ENCODE measurements around the gene METAP2. TPM values are rescaled to one million over a fixed set of nuclear protein-coding genes. Genes with fewer than 3 reads are reported as not detected.

Gene METAP2
- total RNA-seq (2022) (91.5 and 122 TPM in 2 replicates), Bru-seq, nascent RNA (percentile 93 among the genes with signal in this experiment), BruChase-seq, experiment 1, labeled RNA remaining after a 6-hour chase (percentile 93 among the genes with signal in this experiment), BruChase-seq, experiment 2, labeled RNA remaining after a 2-hour chase (percentile 90 among the genes with signal in this experiment)
- long read RNA-seq, transcript METAP2-210 (11 exons, 1,874 nt), result minor isoform, 27 of 207 reads
- long read RNA-seq, transcript METAP2-202 (11 exons, 3,601 nt), result major isoform, 153 of 207 reads
- long read RNA-seq, partial matches to known transcripts, result 7 of 207 reads
- long read RNA-seq, other reads (novel, unspliced or antisense), result 17 of 207 reads

DNA sequence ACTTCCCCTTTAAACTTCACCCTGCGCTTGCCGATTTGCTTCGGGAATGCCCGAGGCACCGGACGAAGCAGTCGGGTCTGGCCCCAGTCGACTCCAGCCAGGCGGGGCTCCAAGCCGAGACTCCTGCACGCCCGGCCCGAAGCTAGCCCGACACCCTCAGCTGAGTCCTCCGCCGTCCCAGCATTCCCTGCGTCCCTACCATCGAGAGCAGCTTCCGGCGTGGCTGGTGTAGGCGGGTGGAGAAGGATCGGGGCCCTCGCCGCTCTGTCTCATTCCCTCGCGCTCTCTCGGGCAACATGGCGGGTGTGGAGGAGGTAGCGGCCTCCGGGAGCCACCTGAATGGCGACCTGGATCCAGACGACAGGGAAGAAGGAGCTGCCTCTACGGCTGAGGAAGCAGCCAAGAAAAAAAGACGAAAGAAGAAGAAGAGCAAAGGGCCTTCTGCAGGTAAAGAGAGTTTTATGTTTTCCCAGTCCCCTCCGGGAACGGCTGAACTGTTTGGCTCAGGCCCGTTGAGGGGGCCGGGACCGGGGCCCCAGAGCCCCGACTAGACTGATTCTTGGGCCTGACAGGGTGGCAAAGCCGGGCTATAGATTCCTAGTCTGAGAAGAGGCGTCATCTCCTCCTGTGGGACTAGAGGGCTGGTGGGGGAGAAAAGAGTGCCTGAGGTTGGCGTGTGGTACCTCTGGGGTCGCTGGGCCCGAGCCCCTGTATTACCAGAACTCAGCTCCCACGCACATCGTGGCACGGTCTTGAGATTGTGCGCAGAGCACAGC is at the start of gene METAP2:
Gene METAP2, plus strand, starts transcription at position 269 of the 776 bp plus-strand sequence. Its CDS starts 28 bp downstream, at position 297.
- TF ChIP-seq, protein P1, sequence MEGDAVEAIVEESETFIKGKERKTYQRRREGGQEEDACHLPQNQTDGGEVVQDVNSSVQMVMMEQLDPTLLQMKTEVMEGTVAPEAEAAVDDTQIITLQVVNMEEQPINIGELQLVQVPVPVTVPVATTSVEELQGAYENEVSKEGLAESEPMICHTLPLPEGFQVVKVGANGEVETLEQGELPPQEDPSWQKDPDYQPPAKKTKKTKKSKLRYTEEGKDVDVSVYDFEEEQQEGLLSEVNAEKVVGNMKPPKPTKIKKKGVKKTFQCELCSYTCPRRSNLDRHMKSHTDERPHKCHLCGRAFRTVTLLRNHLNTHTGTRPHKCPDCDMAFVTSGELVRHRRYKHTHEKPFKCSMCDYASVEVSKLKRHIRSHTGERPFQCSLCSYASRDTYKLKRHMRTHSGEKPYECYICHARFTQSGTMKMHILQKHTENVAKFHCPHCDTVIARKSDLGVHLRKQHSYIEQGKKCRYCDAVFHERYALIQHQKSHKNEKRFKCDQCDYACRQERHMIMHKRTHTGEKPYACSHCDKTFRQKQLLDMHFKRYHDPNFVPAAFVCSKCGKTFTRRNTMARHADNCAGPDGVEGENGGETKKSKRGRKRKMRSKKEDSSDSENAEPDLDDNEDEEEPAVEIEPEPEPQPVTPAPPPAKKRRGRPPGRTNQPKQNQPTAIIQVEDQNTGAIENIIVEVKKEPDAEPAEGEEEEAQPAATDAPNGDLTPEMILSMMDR (IDR thresholded peaks at IDR 0.05; ENCODE audit: unreplicated experiment), result no peak
- Mint-ChIP-seq H3K4me3 (ENCODE audit: unreplicated experiment) (peak within 1 kb of the TSS; percentile 90), H3K36me3 (ENCODE audit: insufficient read depth, unreplicated experiment) (peaks cover 33% of the 10 kb centered on the region), H3K4me1 (ENCODE audit: insufficient read depth, unreplicated experiment) (peaks cover 16% of the 10 kb centered on the region), H3K27me3 (ENCODE audit: insufficient read depth, unreplicated experiment) (no peaks in the 10 kb centered on the region), H3K27ac (ENCODE audit: low read depth, unreplicated experiment) (peak within 1 kb of the TSS; percentile 99), H3K9me3 (ENCODE audit: unreplicated experiment) (peaks cover 7% of the 10 kb centered on the region)
- BruUV-seq (replicated peaks), result TSS peak; percentile 64
- ChIA-PET CTCF (interaction anchor here (0.5 to 1.1 kb wide), 6 partner anchors 9 to 619 kb away, joined by 3 to 4 read pairs (median 3); no protein-coding TSS in a partner anchor), POLR2A (interaction anchor here (0.6 to 4.6 kb wide), 74 partner anchors 9 to 1970 kb away, joined by 3 to 81 read pairs (median 4); partner anchors contain the start of genes FGD6, NDUFA12, NR2C1 and VEZT)
- intact Hi-C loops (cut with micrococcal nuclease), result loop anchor here (2.0 to 10.0 kb wide), 4 partner anchors 77 to 357 kb away; no protein-coding TSS in a partner anchor
- DNase-seq (ENCODE audit: unreplicated experiment), result peak; percentile 98

- Mint-ChIP-seq H3K36me3 (ENCODE audit: insufficient read depth, unreplicated experiment) (no peaks in the 10 kb centered on the region), H3K4me3 (ENCODE audit: unreplicated experiment) (no peak overlapping the region), H3K4me1 (ENCODE audit: insufficient read depth, unreplicated experiment) (no peaks in the 10 kb centered on the region), H3K9me3 (ENCODE audit: unreplicated experiment) (no peaks in the 10 kb centered on the region), H3K27me3 (ENCODE audit: insufficient read depth, unreplicated experiment) (no peaks in the 10 kb centered on the region), H3K27ac (ENCODE audit: low read depth, unreplicated experiment) (no peak overlapping the region)
- no peak for DNase-seq (ENCODE audit: unreplicated experiment)
- ChIA-PET CTCF (interaction anchor here (0.7 kb wide), 1 partner anchor 38 kb away, joined by 3 read pairs; no protein-coding TSS in a partner anchor), POLR2A (no interaction called here)
- TF ChIP-seq, protein P1 (IDR thresholded peaks at IDR 0.05; ENCODE audit: unreplicated experiment), result no peak
- intact Hi-C loops (cut with micrococcal nuclease), result no loop called here
- no TSS peak for BruUV-seq (replicated peaks)
These were observed 49.5 kb upstream of the METAP2 start for GRCh38 chr12:95424271-95424994.

DNA sequence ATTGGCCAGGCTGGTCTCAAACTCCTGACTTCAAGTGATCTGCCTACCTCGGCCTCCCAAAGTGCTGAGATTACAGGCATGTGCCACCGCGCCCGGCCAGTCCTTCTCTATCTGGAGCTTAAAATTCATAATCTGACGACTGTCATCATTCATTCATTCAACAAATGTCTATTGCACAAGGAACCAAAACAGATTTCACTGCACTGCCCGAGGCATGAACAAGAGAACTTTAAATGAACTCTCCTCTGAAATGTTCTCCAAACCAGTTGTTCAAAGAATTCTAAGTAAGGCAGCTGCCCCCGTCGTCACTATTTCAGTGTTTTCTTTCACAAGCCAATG is 44.8 kb upstream of the METAP2 start:
- BruUV-seq (replicated peaks), result no TSS peak
- Mint-ChIP-seq H3K9me3 (ENCODE audit: unreplicated experiment) (no peaks in the 10 kb centered on the region), H3K27me3 (ENCODE audit: insufficient read depth, unreplicated experiment) (peaks cover 25% of the 10 kb centered on the region), H3K4me3 (ENCODE audit: unreplicated experiment) (no peak overlapping the region), H3K4me1 (ENCODE audit: insufficient read depth, unreplicated experiment) (no peaks in the 10 kb centered on the region), H3K27ac (ENCODE audit: low read depth, unreplicated experiment) (no peak overlapping the region), H3K36me3 (ENCODE audit: insufficient read depth, unreplicated experiment) (no peaks in the 10 kb centered on the region)
- intact Hi-C loops (cut with micrococcal nuclease), result no loop called here
- ChIA-PET POLR2A (interaction anchor here (1.8 kb wide), 1 partner anchor 45 kb away, joined by 5 read pairs; the partner anchor contains the start of gene METAP2), CTCF (interaction anchor here (0.6 kb wide), 1 partner anchor 1962 kb away, joined by 3 read pairs; the partner anchor contains the start of gene MRPL42)
- TF ChIP-seq, protein P1 (IDR thresholded peaks at IDR 0.05; ENCODE audit: unreplicated experiment), result no peak
- DNase-seq (ENCODE audit: unreplicated experiment), result no peak

Measured in MCF 10A (cell line).